Amygdala (tissue), 56 donors: ENCODE data around the gene DNPH1.

ENCODE experiments used
- DNase-seq, 56 donors: peaks; one replicate each; lab custom pipeline; 2025; lab: John Stamatoyannopoulos, UW

Gene DNPH1

DNA sequence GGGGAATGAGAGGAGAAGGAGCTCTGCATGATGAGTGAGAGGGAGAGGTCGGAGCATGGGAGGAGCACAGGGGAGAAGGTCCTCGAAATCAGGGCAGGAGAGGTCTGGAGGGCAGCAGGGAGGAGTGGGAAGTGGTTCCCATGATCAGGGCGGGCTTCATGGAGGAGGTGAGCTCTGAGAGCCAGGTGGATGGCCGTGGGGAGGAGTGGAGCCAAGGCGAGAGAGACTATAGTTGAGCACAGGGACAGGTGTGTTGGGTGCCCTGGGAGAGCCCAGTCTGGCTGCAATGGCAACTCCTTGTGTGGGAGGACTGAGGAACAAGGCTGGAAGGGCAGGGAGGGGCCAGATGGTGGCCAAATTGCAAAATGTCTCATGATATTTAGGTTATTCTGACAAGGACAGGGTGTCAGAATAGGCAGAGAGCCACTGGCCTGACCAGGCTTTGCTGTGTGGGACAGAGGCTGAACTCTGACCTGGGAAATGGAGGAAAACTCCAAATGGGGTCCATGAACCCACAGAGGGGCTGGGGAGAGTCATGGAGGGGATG lies 35.4 kb upstream of the DNPH1 start:
- no peak for DNase-seq

- DNase-seq, result peak in 30 of 56 donors; percentile 5 to 60 (median 24)
Observed at GRCh38 chr6:43263314-43264178, 34.3 kb upstream of the DNPH1 start.

DNA sequence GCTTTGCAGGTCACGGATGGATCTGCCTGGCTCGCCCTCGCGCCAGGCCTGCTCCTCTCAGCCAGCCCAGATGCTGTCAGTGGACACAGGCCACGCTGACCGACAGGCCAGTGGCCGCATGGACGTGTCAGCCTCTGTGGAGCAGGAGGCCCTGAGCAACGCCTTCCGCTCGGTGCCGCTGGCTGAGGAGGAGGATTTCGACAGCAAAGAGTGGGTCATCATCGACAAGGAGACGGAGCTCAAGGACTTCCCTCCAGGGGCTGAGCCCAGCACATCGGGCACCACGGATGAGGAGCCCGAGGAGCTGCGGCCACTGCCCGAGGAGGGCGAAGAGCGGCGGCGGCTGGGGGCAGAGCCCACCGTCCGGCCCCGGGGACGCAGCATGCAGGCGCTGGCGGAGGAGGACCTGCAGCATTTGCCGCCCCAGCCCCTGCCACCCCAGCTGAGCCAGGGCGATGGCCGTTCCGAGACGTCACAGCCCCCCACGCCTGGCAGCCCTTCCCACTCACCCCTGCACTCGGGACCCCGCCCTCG lies 33.6 kb upstream of the DNPH1 start:
- no peak for DNase-seq

GRCh38 chr6:43262000-43262779 lies 32.9 kb upstream of the DNPH1 start:
- no peak for DNase-seq

GRCh38 chr6:43261198-43261597 lies 31.9 kb upstream of the DNPH1 start:
- DNase-seq, result no peak

- no peak for DNase-seq
Observed at GRCh38 chr6:43260791-43261190, 31.5 kb upstream of the DNPH1 start.

GRCh38 chr6:43258807-43259686 lies 29.8 kb upstream of the DNPH1 start:
- no peak for DNase-seq

- DNase-seq, result no peak
Observed at GRCh38 chr6:43258180-43258579, 28.9 kb upstream of the DNPH1 start.

GRCh38 chr6:43257367-43258145 lies 28.3 kb upstream of the DNPH1 start:
- DNase-seq, result no peak

DNA sequence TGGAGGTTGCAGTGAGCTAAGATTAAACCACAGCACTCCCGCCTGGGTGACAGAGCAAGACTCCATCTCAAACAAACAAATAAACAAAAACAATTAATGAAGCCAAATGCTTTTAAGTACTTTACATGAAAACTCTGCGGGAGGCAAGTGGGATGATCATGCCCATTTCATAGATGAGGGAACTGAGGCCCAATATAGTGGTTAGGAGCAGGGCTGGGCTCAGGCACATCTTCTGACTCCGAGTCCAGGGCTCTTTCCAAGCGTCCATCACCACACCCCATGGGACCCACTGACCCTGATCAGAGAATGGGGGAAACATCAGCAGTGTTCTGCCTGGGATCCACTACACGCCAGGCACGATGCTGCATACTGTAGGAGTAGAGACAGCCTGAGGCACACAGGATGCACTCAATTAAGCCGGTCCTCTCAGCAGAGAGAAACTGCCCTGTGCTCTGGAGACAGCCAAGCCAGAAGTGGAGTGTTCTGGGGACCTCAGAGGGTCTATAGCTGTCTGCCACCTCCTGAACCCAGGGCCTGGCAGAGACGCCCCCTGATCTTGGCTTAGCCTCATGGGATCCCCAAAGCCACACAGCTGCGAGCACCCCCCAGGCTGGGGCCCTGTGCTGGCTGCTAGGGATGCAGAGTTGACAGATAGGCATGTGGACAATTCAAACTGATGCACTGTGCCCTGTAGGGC lies 27.5 kb upstream of the DNPH1 start:
- no peak for DNase-seq

GRCh38 chr6:43255408-43256054 lies 26.2 kb upstream of the DNPH1 start:
- DNase-seq, result no peak

- no peak for DNase-seq
Observed at GRCh38 chr6:43254846-43255245, 25.6 kb upstream of the DNPH1 start.

DNA sequence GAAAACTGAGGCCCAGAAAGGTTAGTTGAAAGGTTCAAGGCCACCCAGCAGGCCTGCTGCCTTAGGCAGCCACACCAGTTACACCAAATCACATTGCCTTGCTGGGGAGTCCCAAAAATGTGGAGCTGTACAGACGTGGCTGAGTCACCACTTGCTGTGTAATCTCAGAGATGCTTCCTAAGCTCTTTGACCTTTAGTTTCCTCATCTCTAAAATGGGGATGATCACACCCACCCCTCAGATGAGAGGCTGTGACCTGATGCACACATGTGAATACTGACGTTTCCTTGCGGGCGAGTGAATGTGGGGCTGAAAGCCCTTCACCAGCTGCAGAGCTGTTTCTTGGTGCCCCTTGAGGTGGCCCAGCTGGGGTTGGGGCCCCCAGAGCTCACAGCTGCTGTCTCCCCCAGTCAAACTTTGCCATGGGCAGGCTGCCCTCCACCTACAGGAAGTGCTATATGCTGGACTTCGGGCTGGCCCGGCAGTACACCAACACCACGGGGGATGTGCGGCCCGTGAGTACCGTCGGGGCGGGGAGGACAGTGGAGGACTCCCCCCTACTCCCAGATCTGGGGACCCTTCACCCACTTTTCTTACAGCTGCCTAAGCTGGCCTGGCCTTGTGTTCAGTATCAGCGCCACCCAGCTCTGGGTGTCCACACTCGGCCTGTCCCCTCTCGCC lies 25.0 kb upstream of the DNPH1 start:
- no peak for DNase-seq

DNA sequence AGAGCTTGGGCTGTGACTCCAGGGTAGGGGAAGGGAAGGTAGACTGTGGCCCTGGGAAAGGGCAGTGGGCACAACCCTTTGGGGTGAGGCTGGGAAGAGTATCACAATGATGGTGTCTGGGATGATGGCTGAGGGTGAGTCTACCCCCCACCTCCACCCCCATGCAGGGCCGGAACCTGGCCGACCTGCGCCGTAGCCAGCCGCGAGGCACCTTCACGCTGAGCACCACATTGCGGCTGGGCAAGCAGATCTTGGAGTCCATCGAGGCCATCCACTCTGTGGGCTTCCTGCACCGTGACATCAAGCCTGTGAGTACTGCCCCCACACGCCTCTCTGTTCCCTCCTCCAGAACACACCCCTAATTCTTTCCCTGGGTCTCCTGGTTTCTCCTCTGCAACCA lies 24.1 kb upstream of the DNPH1 start:
- no peak for DNase-seq

DNA sequence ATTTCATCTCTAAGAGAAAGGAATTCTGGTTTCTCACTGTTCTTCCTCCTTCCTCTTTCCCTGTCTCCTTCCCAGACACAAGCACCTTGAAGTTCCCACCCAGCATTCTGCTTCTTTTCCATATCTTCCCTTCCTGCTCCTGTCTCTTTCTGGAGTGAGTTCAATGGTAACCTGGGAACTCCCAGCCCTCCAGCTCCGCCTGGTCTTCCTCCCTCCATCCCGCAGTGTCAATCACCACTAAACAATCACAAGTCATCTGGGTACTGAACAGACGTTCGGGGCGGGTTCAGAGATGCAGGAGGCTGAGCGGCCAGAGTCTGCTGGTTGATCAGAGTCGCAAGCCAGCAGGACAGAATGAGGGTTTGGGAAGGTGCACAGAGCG lies 21.7 kb upstream of the DNPH1 start:
- no peak for DNase-seq

GRCh38 chr6:43248791-43249190 lies 19.5 kb upstream of the DNPH1 start:
- DNase-seq, result no peak

- no peak for DNase-seq
Observed at GRCh38 chr6:43248101-43248500, 18.8 kb upstream of the DNPH1 start.
